ENCODE data around the gene HOXA3.

The HOXA3 gene

DNA sequence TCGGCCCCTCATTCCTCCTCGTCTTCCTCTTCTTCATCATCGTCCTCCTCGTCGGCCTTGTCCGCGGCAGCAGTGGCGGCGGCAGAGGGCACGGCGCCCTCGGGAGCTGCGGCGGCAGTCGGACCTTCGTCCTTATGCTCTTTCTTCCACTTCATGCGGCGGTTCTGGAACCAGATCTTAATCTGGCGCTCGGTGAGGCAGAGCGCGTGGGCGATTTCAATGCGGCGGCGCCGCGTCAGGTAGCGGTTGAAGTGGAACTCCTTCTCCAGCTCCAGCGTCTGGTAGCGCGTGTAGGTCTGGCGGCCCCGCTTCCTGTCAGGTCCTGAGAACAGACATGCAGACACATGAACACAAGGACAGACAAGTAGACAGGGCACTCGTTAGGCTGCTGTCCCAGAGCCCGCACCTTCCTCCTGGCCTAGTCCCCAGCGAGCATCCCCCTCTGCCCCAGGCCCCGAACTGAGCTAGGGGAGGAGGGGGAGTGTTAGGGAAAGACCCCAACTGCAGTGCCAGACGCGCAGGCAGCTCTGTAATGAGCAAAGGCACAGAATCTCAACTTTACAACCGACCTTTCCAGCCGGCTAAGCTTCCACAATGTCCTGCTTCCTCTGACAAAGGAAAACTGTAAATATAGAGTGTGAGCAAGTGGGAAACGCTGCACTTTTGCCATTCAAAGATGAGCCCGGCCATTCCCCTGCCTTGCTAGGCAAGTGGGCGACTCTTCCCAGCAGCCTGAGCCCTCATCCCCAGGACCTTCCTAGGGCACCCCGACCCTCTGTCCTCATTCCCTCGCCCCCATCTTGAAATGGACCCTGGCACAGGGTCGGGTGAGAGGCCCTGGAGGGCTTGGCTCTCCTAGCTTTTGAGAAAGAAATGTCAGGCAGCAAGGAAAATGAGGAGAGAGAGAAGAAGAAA is 2.8 kb upstream of the HOXA3 start:
- no peak for DNase-seq

DNA sequence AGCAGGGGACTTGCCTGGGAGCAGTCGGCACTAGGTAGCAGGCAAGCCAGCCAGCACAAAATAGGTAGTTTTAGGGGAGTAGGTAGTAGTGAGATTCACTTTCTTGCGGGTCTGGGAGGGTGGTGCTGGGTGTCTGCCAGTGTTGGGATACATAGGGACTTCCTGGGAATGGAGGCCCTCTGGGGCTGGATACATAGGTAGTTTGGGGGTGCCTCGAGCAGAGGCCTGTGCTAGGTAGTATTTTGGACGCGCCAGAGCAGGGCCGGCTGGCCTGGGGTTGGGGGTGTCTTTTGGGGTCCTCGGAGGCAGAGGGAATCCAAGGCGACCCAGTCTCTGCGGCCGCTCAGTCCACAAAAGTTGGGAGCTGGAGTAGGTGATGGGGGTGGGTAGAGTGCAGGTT is 2.0 kb upstream of the HOXA3 start:
- no peak for DNase-seq

DNA sequence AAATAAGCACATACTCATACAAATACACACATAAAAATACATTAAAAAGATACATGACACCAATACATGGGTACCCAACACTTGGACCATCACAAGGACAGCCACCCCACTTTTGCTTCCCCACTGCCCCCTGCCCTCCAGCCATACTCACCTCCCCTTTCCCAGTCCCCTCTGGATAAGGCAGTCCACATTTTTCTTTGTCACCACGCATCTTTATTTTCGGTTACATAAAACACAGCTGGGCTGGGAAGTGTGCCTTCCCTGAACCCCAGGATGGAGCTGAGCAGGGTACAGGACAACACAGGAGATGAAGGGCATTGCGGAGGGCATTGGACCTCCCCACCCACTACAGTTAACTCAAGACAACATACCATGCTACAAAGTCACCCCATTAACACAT is 1.1 kb upstream of the HOXA3 start:
- DNase-seq = no peak

DNA sequence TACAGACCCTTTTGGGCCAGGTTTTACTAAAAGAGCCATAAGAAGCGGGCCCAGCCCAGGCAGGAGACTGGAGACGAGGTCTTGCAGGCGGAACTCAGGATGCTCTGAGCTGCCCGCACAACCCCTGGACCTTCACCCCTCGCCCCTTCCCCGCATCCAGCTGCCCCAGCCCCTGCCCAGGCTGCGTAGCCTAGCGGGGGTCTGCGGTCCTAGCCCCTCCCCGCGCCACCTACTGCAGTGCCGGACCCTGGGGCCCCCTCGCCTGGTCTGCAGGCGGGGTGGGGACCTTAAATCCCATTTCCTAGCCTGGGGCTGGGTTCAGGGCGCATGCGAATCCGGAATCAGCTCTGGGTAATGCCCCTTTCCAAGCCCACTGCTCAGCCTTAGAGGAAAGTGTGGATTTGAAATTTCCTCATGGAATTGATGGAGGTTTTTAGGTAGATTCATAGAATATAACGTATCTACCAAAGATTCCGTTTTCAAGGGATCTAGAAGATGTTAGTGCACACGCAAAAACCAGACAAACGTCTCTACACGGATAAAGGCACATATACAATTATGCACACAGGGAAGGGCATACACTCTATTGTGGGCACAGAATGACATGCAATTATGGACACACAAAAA is 546 bp upstream of the HOXA3 start:
- no peak for DNase-seq

DNA sequence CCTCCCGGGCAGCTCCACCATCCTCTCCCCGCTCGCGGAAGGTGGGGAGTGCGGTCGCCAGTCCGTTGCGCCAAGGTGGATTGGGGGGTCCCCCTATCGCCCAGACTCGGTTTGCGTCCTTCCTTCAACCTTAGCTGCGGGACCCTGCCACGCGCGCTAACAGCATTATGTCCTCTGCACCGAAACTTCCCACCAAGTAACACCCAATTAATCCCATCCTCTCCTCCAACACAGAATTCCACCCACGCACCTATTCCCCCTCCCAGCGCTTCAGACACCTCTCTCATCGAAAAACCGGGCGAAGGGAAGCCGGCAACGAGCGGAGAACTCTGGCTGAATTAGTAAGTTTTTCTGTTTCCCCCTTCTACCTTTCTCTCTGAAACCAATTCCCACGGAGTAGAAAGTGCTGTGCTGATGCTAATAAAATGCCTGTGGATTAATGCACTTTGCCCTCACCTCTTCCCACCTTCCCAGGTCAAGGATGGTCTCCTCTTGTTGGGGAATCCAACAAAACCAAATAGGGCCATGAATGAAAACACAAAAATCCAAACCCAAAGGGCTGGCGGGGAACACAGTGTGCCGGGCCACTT is 947 bp downstream of the HOXA3 start:
- no peak for DNase-seq

GRCh38 chr7:27150568-27151340 is 1.6 kb downstream of the HOXA3 start:
- DNase-seq = peak; percentile 67

GRCh38 chr7:27149842-27150567 is 2.4 kb downstream of the HOXA3 start:
- no peak for DNase-seq

DNA sequence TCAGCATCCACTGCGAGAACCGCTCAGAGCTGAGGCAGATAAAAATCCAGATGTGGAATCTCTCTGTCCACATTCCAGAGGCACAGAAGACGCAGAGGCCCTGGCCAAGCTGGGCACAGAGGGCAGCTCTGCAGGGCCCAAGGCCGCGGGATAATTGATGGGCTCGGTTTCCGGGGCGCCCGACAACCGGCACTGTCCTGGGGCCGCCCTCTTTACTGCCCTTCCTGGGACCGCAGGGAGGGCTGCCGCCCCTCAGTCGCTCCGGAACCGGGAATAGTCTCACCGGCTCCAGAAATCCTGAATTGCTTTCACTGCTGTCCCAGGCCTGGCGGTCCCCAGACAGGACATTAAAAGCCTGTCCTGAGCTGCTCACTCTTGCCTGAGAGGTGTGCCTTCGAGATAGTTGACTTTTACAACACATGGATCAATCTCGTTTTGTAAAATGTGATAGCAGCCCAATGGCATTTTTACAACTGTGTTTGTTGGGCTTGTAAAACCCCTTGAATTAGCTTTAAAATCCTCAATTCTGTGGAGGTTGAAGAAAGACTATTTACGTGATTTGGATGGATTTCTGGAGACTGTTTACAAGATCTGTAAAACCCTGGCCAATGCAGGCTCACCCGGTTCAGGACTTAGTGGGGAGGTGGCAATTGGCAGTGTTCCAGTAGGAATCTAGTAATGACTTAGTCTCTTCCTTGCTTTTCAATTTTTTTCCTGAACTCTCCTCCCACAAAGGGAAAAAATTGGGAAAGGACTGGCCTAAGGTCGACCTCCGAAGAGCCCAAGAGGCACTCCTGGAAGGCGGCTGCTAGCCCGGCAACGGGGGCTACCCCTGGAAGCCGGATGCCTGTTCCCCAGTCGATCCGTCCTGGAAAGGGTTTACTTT is 3.4 kb downstream of the HOXA3 start:
- DNase-seq = no peak

- no peak for DNase-seq
These were observed 4.2 kb downstream of the HOXA3 start for GRCh38 chr7:27148031-27148755.

- DNase-seq = no peak
These were observed 5.0 kb downstream of the HOXA3 start, which contains the start of gene HOXA6 for GRCh38 chr7:27147199-27148030. TSS of gene HOXA6 (minus strand) at chr7:27147774. CDS start at chr7:27147749, 25 bp downstream.

DNA sequence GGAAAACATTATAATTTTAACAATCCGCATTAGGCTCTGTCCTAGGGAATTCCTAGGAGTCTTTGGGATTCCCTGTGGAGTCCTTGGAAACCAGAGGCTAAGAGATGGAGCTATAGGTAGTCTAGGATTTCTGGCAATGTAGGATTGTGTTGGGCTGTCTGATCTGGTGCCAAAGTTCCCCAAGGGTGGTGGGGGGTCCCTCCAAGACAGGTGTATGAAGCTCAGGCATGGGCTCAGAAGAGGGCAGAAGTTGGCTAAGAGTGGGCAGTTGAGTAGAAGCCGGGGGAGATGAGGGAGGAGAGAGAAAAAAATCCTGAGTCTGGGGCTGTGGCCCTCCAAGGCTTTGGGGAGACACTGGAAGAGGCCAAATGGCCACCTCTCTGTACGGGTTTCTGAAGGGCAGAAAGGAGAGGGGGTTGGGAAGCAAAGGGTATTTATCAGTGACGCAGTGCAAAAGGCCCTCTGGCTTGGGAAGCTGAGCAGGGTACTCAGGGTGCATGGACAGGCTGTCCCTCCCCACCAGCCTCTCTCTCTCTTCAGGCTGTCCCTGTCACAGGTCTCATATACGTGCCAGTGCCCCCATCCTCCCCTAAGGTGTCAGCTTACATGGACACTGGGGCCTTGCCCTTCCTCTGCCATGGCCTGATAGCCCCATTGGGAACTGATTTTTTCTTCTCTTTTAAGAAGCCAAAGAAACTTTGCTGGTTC is 5.7 kb downstream of the HOXA3 start:
- no peak for DNase-seq

GRCh38 chr7:27145914-27146412 is 6.4 kb downstream of the HOXA3 start:
- DNase-seq = no peak

DNA sequence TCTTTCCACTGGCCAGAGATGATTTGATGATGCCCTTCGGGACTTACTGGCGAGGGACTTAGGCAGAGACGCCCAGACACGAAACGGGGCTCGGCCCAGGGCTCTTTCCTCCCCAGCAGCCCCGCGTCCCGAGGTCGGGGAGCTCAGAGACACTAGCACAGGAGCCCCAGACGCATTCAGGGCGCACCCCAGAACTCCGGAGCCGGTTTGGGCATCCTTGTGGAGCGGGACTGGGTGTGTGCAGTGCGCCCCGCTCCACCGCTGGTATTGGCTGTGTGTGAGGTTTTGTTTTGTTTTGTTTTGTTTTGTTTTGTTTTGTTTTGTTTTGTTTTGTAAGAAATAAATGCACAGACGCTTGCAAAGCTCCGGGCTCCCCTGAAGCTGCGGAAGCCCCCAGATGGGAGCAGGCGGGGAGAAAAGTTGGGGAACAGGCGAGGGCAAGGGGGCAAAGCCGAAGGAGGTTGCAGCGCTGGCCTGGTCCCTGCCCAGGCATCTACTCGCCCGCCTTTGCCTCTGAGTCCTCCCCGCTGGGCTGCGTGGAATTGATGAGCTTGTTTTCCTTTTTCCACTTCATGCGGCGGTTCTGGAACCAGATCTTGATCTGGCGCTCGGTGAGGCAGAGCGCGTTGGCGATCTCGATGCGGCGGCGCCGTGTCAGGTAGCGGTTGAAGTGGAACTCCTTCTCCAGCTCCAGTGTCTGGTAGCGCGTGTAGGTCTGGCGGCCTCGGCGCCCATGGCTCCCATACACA is 7.0 kb downstream of the HOXA3 start:
- no peak for DNase-seq

DNA sequence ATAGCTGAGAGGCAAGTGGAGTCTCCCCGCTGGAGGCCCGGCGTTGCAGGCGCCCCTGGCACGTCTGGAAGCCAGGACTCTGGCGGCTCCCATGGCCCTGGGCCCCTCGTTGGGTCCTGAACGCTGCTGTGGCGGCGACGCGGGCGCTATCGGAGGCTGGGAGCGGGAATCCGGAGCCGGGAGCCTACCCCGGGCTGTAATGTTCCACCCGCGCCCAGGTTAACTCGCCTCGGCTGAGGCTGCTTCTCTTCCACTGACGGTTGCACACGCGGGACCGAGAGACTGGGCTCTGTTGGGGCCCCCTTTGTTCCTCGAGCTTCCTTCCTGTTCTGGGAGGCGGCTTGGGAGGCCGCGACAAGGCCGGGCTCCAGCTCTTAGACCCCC is 7.6 kb downstream of the HOXA3 start:
- DNase-seq = no peak

GRCh38 chr7:27143950-27144780 is 8.2 kb downstream of the HOXA3 start:
- no peak for DNase-seq

- DNase-seq = peak; percentile 25
These were observed 9.1 kb downstream of the HOXA3 start, which contains the start of gene HOXA5 for GRCh38 chr7:27143023-27143949. TSS of gene HOXA5 (minus strand) at chr7:27143681. CDS start at chr7:27143607, 74 bp downstream.

Data from activated CD4-positive, alpha-beta T cell treated with anti-CD3 and anti-CD28 coated beads, Interleukin-2, amount 50 U/mL, for 16 hours (primary cell).